DND-41 (cell line): ENCODE measurements around the gene FGF12.

Experiments used
- ATAC-seq: fragments of 200-7000 bp; cut with Tn5 transposase; 3 replicates; pipeline ENCODE4 v1.9.1; 2021; ENCODE audit warnings: low read depth; ENCODE audit not compliant: insufficient read depth
- DNase-seq: peaks from one replicate; pipeline ENCODE4 v3.0.0-alpha.2; 2020
- H2AFZ ChIP-seq: 2 replicates; pipeline ENCODE4 v1.6.0; 2012; ENCODE audit warnings: low read depth, low read length
- H3K27ac ChIP-seq: 2 replicates; pipeline ENCODE4 v1.5.1; 2012; ENCODE audit warnings: low read length, inconsistent platforms
- H3K27me3 ChIP-seq: fragments of 200-600 bp; sonication (generic); 2 replicates; pipeline ENCODE4 v1.6.0; 2012; ENCODE audit warnings: low read length, mild to moderate bottlenecking, inconsistent platforms; ENCODE audit not compliant: insufficient read depth, poor library complexity
- H3K36me3 ChIP-seq: 2 replicates; pipeline ENCODE4 v1.5.1; 2012; ENCODE audit warnings: low read length, inconsistent platforms; ENCODE audit not compliant: insufficient read depth
- H3K4me1 ChIP-seq: 2 replicates; pipeline ENCODE4 v1.5.1; 2012; ENCODE audit warnings: mild to moderate bottlenecking, low read length; ENCODE audit not compliant: insufficient read depth
- H3K4me2 ChIP-seq: 2 replicates; pipeline ENCODE4 v1.6.0; 2012; ENCODE audit warnings: mild to moderate bottlenecking, moderate library complexity, low read length, inconsistent platforms; ENCODE audit not compliant: insufficient read depth
- H3K4me3 ChIP-seq, 2 experiments: fragments of 200-600 bp in 1 of 2; shearing (Covaris generic) in 1 of 2; 2 replicates each; pipeline ENCODE4 v1.5.1; 2012 to 2016; ENCODE audit warnings: inconsistent platforms in 2 of 2, low read length in 2 of 2, mild to moderate bottlenecking in 2 of 2, low read depth in 1 of 2, moderate library complexity in 1 of 2
- H3K79me2 ChIP-seq: 2 replicates; pipeline ENCODE4 v1.6.0; 2012; ENCODE audit warnings: low read length, inconsistent platforms; ENCODE audit not compliant: insufficient read depth
- H3K9ac ChIP-seq: 2 replicates; pipeline ENCODE4 v1.6.0; 2012; ENCODE audit warnings: low read depth, mild to moderate bottlenecking, inconsistent platforms, low read length, moderate library complexity
- H3K9me3 ChIP-seq: 2 replicates; pipeline ENCODE4 v1.5.1; 2012; ENCODE audit warnings: low read length, moderate library complexity, mild to moderate bottlenecking, inconsistent platforms; ENCODE audit not compliant: insufficient read depth, severe bottlenecking
- H4K20me1 ChIP-seq: 2 replicates; pipeline ENCODE4 v1.6.0; 2012; ENCODE audit warnings: low read length; ENCODE audit not compliant: insufficient read depth
- CTCF ChIP-seq: IDR thresholded peaks from 2 replicates; pipeline ENCODE4 v1.5.1; 2012; ENCODE audit warnings: borderline replicate concordance, low read length, moderate library complexity, mild to moderate bottlenecking; ENCODE audit not compliant: poor library complexity, severe bottlenecking; ENCODE audit errors: extremely low read depth
- EZH2 ChIP-seq: IDR thresholded peaks from 3 replicates; pipeline ENCODE4 v1.6.1; 2012; ENCODE audit warnings: borderline replicate concordance, low read depth, mild to moderate bottlenecking, moderate library complexity, low read length, inconsistent platforms; ENCODE audit not compliant: severe bottlenecking

Gene FGF12

GRCh38 chr3:192505731-192506130 is 221.6 kb downstream of the FGF12 start:
- no peak overlapping the region for H3K9ac ChIP-seq
- no peak for TF ChIP-seq CTCF
- TF ChIP-seq EZH2, result no peak
- no peak for ATAC-seq

GRCh38 chr3:192501401-192501800 is 225.9 kb downstream of the FGF12 start:
- no peaks in the 10 kb centered on the region for H4K20me1 ChIP-seq

More at GRCh38 chr3:192505731-192506130, 221.6 kb downstream of the FGF12 start:
- H3K79me2 ChIP-seq, result no peaks in the 10 kb centered on the region
- no peaks in the 10 kb centered on the region for H3K36me3 ChIP-seq
- no peaks in the 10 kb centered on the region for H3K27me3 ChIP-seq
- H2AFZ ChIP-seq, result no peak overlapping the region
- no peaks in the 10 kb centered on the region for H3K9me3 ChIP-seq
- H3K4me3 ChIP-seq, result no peak overlapping the region
- no peak overlapping the region for H3K27ac ChIP-seq
- H4K20me1 ChIP-seq, result no peaks in the 10 kb centered on the region
- H3K4me1 ChIP-seq, result no peaks in the 10 kb centered on the region
- no peak for DNase-seq
- H3K4me2 ChIP-seq, result no peak overlapping the region

GRCh38 chr3:192496905-192497587 is 230.3 kb downstream of the FGF12 start:
- no peak for TF ChIP-seq EZH2
- no peak for TF ChIP-seq CTCF
- no peaks in the 10 kb centered on the region for H4K20me1 ChIP-seq
- H3K4me1 ChIP-seq, result no peaks in the 10 kb centered on the region
- H3K36me3 ChIP-seq, result no peaks in the 10 kb centered on the region
- H3K9me3 ChIP-seq, result no peaks in the 10 kb centered on the region
- H2AFZ ChIP-seq, result no peak overlapping the region
- H3K27ac ChIP-seq, result no peak overlapping the region
- H3K4me3 ChIP-seq, result no peak overlapping the region
- no peak overlapping the region for H3K9ac ChIP-seq
- ATAC-seq (no peak), DNase-seq (no peak)
- H3K79me2 ChIP-seq, result no peaks in the 10 kb centered on the region
- no peaks in the 10 kb centered on the region for H3K27me3 ChIP-seq
- no peak overlapping the region for H3K4me2 ChIP-seq

More at GRCh38 chr3:192501401-192501800, 225.9 kb downstream of the FGF12 start:
- TF ChIP-seq CTCF, result no peak
- H2AFZ ChIP-seq, result no peak overlapping the region
- no peaks in the 10 kb centered on the region for H3K9me3 ChIP-seq
- no peaks in the 10 kb centered on the region for H3K36me3 ChIP-seq
- no peaks in the 10 kb centered on the region for H3K27me3 ChIP-seq
- H3K4me1 ChIP-seq, result no peaks in the 10 kb centered on the region
- H3K4me2 ChIP-seq, result no peak overlapping the region
- no peak for ATAC-seq
- H3K79me2 ChIP-seq, result no peaks in the 10 kb centered on the region
- no peak overlapping the region for H3K9ac ChIP-seq
- no peak overlapping the region for H3K4me3 ChIP-seq
- no peak overlapping the region for H3K27ac ChIP-seq
- DNase-seq, result no peak
